GM18508 (cell line): ENCODE results near the gene SH2D3A.
"Not testable (repeated sequence)": the region's sequence is repeated elsewhere in the genome, so short reads cannot be mapped to it uniquely, and the experiment has no call there.

Experiments used
- ATAC-seq: cut with Tn5 transposase; IDR thresholded peaks from one replicate; pipeline ENCODE4 v1.9.1; 2021; ENCODE audit warnings: moderate number of reproducible peaks; ENCODE audit not compliant: insufficient read depth, unreplicated experiment

Gene SH2D3A

GRCh38 chr19:6790194-6791128 lies 23.2 kb upstream of the SH2D3A start:
- ATAC-seq: no peak

GRCh38 chr19:6788896-6789295 lies 21.7 kb upstream of the SH2D3A start:
- ATAC-seq: no peak

- ATAC-seq: no peak
These were observed 20.2 kb upstream of the SH2D3A start for GRCh38 chr19:6787393-6787792.

GRCh38 chr19:6779206-6779605 lies 12.0 kb upstream of the SH2D3A start:
- ATAC-seq: no peak

- ATAC-seq: no peak
These were observed 11.2 kb upstream of the SH2D3A start for GRCh38 chr19:6778386-6778785.

- ATAC-seq: no peak
These were observed 10.2 kb upstream of the SH2D3A start for GRCh38 chr19:6777434-6777833.

GRCh38 chr19:6776999-6777398 lies 9.8 kb upstream of the SH2D3A start:
- ATAC-seq: no peak

GRCh38 chr19:6776045-6776444 lies 8.8 kb upstream of the SH2D3A start:
- ATAC-seq: not testable (repeated sequence)

GRCh38 chr19:6774821-6775707 lies 7.8 kb upstream of the SH2D3A start:
- no peak for ATAC-seq

GRCh38 chr19:6773323-6773931 lies 6.2 kb upstream of the SH2D3A start:
- no peak for ATAC-seq

- no peak for ATAC-seq
These were observed 5.7 kb upstream of the SH2D3A start for GRCh38 chr19:6772866-6773322.

GRCh38 chr19:6772028-6772865 lies 5.0 kb upstream of the SH2D3A start, which contains the start of gene VAV1:
VAV1 (plus strand) TSS chr19:6772708; CDS start chr19:6772808, 100 bp downstream.
- no peak for ATAC-seq

- not testable (repeated sequence) for ATAC-seq
These were observed 4.4 kb upstream of the SH2D3A start for GRCh38 chr19:6771648-6772027.

GRCh38 chr19:6769006-6769619 lies 1.9 kb upstream of the SH2D3A start:
- ATAC-seq: no peak

- ATAC-seq: no peak
These were observed 1.1 kb upstream of the SH2D3A start for GRCh38 chr19:6768236-6768785.

- ATAC-seq: no peak
These were observed 216 bp downstream of the SH2D3A start for GRCh38 chr19:6767081-6767356.

GRCh38 chr19:6766357-6767080 lies 716 bp downstream of the SH2D3A start:
- no peak for ATAC-seq

GRCh38 chr19:6765738-6766356 lies 1.4 kb downstream of the SH2D3A start:
- ATAC-seq: no peak
